SIG-M5 (cell line): ENCODE data around the gene ADGRE1.

Source experiments
- DNase-seq: peaks from one replicate; lab custom pipeline; 2025; lab: John Stamatoyannopoulos, UW

ADGRE1 gene

GRCh38 chr19:6877766-6878165 lies 9.6 kb upstream of the ADGRE1 start:
- DNase-seq = no peak

DNA sequence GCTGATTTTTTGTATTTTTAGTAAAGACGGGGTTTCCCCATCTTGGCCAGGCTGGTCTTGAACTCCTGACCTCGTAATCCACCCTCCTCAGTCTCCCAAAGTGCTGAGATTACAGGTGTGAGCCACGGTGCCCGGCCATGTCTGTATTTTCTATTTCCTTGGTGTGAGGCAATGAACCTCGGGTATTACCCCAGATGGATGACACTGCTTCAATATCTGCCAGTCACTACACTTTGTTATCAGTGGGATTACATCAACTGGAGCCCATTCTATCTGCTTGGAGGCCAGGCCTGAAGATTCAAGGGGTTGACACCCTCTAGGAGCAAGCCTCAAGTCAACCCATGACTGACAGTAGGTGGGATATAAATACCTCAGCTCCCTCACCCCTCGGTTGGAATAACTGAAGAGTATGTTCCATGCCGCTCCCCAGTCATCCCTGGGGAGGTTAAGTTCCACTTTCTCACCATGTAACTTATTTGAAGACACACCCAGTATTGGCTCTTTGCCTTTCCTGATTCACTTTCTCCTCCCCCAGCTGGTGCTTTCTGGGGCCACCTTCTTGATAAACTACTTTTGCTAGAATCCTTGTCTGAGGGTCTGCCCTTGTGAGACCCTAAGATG lies 992 bp upstream of the ADGRE1 start:
- no peak for DNase-seq

DNA sequence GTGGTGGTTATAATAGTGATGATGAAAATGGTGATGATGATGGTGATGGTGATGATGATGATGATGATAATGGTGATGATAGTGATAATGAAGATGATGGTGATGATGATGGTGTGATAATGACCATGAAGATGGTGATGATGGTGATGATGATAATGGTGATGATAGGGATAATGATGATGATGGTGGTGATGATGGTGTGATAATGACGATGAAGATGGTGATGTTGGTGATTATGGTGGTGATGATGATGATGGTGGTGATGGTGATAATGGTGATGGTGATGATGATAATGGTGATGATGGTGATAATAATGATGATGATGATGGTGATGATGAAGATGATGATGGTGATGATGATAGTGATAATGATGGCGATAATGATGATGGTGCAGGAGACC lies 1.6 kb downstream of the ADGRE1 start:
- no peak for DNase-seq

- no peak for DNase-seq
These were observed 3.1 kb downstream of the ADGRE1 start for GRCh38 chr19:6890401-6890913.

DNA sequence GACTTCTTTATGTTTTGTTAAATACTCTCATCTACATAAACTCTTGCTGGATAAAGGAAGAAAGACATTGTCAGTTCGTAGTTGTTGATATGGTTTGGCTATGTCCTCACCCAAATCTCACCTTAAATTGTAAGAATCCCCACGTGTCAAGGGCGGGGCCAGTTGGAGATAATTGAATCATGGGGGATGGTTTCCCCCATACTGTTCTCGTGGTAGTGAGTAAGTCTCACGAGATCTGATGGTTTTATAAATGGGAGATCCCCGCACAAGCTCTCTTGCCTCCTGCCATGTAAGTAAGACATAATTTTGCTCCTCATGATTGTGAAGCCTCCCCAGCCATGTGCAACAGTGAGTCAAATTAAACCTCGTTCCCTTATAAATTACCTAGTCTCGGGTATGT lies 3.6 kb downstream of the ADGRE1 start:
- DNase-seq = no peak

- peak; percentile 89 for DNase-seq
These were observed 4.5 kb downstream of the ADGRE1 start for GRCh38 chr19:6891761-6892385.

DNA sequence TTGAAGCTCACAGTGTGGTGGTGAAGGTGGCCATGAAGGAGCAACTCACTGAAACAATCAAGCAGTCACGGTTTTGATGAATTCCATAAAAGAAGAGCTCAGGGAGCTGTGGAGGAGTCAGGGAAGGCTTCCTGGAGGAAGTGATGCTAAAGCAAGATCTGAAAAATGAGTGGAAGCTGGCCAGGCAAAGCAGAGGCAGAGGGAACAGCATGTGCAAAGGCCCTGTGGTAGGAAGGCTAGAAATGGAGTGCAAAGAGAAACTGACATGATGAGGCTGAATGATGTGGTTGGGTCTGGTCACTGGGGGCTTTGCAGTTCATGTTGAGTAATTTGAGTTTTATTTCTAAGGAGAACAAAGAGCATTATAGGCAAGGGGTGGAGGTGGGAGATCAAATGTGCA lies 6.9 kb downstream of the ADGRE1 start:
- no peak for DNase-seq

DNA sequence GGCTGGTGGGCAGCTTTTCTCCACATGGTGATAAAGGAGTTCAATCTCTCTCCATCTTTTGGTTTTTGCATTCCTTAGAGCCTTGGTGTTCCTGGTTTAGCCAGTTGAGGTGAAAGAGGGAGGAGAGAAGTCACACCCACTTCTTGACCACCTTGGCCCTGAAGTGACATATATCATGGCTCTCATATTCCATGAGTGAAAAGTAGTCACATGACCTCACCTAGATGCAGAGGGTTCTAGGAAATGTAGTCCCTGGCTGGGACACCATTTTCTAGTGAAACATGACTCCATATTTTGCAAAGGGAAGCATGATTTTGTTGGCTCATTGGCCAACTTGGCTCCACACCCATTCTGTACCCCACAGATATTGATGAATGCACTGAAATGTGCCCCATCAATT lies 16.1 kb downstream of the ADGRE1 start:
- no peak for DNase-seq

GRCh38 chr19:6906559-6907060 lies 19.2 kb downstream of the ADGRE1 start:
- DNase-seq = no peak

DNA sequence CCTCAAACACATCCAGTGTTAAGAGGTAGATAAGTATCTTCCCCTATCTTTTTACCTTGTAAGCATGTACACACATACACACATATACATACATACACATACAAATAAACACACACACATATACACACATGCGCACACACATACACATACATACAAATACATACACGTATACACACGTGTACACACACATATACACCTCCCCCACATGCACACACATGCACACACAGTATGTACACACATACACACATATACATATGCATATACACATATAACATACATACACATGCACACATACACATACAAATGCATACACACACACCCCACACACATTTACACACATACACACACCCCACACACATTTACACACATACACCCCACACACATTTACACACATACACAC lies 24.1 kb downstream of the ADGRE1 start:
- DNase-seq = no peak

GRCh38 chr19:6914321-6914720 lies 26.9 kb downstream of the ADGRE1 start:
- no peak for DNase-seq

DNA sequence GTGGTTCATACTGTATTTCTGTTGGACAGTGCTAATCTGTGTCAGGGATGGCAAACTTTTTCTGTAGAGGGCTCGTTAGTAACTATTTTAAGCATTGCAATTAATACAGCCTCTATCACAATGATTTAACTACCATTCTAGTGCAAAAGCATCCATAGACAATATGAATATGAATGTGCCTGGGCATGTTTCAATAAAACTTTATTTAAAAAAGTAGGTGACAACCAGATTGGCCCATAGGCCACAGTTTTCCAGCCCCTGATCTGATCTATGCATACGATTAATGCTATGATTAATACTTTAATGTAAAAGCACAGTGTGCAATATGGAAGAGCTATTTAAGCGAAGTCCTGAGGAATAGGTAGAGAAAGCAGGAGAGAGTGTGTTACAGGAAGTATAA lies 29.6 kb downstream of the ADGRE1 start:
- DNase-seq = no peak

DNA sequence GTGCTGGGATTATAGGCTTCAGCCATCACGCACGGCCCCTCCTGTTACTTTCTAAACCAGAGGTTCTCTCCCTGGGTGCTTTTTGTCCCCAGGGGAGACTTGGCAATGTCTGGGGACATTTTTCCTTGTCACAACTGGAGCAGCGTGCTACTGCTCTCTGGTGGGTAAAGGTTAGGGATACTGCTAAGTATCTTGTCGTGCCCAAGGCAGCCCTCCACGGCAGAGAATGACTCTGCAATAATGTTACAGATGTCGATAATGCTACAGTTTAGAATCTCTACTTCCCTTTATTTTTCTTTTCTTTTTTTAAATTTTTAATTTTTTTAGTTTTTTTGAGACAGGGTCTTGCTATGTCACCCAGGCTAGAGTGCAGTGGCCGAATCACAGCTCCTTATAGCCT lies 38.0 kb downstream of the ADGRE1 start:
- DNase-seq = no peak

DNA sequence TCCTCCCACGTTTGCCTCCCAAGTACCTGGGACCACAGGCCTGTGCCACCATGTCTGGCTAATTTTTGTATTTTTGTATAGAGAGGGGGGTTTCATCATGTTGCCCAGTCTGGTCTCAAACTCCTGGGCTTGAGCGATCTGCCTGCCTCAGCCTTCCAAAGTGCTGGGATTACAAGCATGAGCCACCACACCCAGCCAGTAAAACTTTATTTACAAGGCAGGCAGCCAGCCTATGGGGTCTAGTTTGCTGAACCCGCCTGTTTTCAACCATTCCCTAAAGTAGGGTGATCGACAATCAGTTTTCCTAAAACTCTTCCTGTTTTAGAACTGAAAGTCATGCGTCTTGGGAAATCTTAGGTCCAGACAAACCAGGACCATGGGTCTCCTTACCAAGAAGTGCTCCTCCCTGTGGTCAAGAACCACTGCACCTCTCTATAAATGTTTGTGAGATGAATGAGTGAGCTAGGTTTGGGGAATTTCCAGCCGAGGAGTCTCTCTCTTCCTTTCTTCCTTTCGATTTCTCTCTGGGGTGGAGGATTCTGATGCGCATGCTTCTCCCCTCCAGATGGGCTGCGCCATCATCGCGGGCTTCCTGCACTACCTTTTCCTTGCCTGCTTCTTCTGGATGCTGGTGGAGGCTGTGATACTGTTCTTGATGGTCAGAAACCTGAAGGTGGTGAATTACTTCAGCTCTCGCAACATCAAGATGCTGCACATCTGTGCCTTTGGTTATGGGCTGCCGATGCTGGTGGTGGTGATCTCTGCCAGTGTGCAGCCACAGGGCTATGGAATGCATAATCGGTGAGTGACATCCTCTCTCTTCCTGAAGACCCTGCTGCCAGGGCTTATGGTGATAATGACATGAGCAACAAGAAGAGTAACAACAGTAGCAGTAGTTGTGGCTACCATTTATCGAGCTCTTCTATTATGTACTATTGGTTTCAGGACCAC lies 38.7 kb downstream of the ADGRE1 start:
- no peak for DNase-seq

DNA sequence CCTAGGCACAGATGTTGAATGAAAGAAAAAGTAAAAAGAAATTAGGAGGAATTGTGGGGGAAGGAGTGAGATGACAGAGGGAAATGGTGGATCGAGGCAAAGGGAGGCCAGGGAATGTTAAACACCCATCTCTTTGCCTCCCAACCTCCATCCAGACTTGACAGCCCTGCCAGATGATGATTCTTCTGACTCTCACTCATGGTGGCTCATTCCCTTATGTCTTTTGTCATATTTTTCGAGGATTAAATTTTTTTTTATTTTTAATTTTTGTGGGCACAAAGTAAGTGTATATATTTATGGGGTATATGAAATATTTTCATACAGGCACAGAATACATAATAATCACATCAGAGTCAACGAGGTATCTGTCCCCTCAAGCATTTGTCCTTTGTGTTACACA lies 42.8 kb downstream of the ADGRE1 start:
- no peak for DNase-seq

DNA sequence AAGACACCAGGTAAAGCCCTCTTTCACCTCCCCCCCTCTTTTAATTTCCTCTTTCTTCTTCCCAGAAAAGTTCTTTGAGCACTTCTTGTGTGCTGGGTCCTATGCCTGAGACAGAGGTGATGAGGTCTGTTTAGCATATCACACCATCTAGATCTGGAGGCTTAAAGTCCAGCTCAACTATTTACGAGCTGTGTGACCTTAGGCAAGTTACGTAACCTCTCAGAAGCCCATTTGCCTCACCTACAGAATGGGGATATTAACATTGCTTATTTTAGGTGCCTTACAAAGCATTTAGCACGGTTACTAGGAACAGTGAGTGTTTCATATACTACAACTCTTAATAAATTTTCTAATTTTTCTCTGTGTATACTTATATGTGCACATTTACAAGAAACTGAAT lies 47.7 kb downstream of the ADGRE1 start:
- no peak for DNase-seq

DNA sequence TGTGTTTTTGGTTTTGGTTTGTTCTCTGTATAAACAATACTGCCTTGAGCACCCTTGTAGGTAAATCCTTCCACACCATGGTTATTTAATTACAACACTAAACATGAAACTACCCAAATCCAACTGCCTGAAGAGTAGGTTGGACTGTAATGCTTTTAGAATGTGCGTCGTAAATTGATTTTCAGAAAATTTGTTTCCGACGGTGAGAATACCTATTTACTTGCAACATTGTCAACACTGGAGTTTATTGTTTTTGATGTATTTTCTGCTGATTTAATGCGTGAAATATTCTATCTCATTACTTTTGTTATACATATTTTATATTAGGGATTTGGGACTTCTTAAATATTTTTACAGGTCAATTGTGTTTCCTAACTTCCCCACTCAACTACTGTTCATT lies 48.2 kb downstream of the ADGRE1 start:
- DNase-seq = no peak

DNA sequence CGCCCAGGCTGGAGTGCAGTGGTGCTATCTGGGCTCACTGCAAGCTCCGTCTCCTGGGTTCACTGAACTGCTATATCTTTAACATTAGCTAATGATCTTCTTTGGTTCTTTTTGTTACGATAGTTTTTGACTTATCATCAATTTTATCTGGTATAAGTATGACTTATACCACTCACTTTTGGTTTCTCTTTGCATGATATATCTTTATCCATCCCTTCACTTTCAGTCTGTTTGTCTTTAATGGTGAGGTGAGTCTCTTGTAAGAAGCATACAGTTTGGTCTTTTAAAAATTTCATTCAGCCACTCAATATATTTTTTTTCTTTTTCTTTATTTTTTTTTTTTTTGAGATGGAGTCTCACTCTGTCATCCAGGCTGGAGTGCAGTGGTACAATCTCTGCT lies 58.4 kb downstream of the ADGRE1 start:
- DNase-seq = no peak

DNA sequence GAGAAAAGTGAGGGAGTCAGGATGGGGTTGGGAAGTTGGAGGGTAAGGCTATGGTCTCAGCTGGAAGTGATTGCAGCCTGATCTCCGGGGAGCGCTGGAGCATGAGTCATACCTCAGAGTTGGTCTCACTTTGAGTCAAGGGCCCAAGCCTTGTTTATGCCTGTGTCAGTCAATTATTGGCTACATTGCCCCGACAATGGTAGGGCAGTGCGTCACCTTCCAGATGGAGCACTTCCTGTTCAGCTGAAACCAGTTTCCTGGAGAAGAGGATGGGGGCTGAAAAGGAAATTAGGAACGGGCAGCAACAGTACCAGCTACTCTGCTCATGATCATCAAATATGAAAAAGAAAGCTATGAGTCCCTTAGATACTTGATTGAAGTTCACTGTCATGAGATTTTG lies 60.4 kb downstream of the ADGRE1 start:
- no peak for DNase-seq

GRCh38 chr19:6948884-6949283 lies 61.5 kb downstream of the ADGRE1 start:
- no peak for DNase-seq

DNA sequence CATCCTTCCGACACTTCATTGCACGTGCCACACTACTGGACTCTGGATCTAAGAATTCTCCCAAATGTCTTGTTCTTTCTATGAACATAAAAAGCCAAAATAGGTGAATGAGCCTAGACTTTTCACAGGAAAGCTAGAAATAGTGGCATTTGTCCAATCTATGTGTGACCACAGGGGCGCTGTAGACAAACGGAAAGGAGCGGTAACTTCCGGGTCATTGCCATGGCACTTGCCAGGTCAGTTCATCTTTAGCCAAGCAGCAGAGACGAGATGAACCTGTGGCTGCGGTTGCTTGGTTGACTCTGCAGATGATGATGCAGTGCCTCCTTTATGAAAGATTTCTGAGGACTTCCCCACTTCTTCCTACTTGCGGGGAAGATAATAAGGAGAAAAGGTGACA lies 65.6 kb downstream of the ADGRE1 start:
- no peak for DNase-seq

DNA sequence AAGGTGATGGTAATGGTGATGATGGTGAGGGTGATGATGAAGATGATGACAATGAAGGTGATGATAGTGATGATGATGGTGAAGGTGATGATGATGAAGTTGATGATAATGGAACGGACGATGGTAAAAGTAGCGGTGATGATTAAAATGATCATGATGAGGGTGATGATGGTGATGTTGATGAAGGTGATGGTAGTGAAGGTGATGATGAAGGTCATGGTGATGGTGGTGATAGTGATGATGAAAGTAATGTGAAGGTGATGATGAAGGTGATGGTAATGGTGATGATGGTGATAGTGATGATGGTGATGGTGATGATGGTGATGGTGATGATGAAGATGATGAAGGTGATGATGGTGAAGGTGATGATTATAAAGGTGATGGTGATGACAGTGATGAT lies 67.7 kb downstream of the ADGRE1 start:
- DNase-seq = no peak

DNA sequence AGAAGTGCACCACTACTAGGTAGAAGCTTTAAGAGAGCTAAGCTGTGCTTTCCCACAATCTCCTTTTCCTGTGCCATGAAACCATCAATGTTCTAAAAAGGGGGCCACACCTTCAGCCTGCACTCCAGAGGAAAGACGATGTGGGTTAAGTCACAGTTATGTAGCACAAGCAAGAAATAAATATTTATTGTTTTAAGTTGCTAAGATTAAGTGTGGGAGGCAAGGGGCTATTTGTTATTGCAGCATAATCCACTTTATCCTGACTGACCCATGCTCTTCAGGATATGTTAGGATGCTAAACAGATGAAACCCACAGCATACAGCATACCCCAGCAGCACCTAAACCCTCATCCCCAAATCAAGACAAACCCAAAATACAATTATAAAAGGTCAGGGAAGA lies 69.2 kb downstream of the ADGRE1 start:
- DNase-seq = no peak
